GM23248 (cell line): ENCODE data around the gene KRTAP1-1.

Source experiments
- EZH2 ChIP-seq: fragments of 200-600 bp; sonication (generic); IDR thresholded peaks from 2 replicates; pipeline ENCODE4 v1.6.1; 2018; ENCODE audit warnings: antibody characterized with exemption, mild to moderate bottlenecking; ENCODE audit not compliant: insufficient read depth, poor library complexity, severe bottlenecking
- EZH2phosphoT487 ChIP-seq: fragments of 200-600 bp; sonication (generic); IDR thresholded peaks from 2 replicates; pipeline ENCODE4 v1.6.1; 2018; ENCODE audit warnings: antibody characterized with exemption, moderate library complexity, mild to moderate bottlenecking, low read depth; ENCODE audit not compliant: insufficient read depth

GRCh38 chr17:41009301-41009760 lies 31.9 kb downstream of the KRTAP1-1 start:
- no peak for TF ChIP-seq EZH2
- no peak for TF ChIP-seq EZH2phosphoT487
